Adrenal gland (tissue), 5 donors: Measurements from ENCODE around the gene RUFY2.

Experiments
- POLR2A ChIP-seq, 2 donors: fragments of 450-650 bp; IDR thresholded peaks; one replicate each; pipeline ENCODE4 v1.6.1; 2017; ENCODE audit warnings: antibody characterized with exemption in 2 of 2, mild to moderate bottlenecking in 2 of 2, moderate library complexity in 1 of 2
- TF ChIP-seq, protein P1 (sequence below), 6 experiments: fragments of 450-650 bp in 4 of 6; fragments of 200-600 bp in 2 of 6; sonication (generic) in 1 of 6; IDR thresholded peaks; 1 replicate in 5 of 6; 2 replicates in 1 of 6; pipeline versions ENCODE4 v1.5.1 to v1.8.0; 2016 to 2021; ENCODE audit warnings: antibody characterized with exemption in 6 of 6, mild to moderate bottlenecking in 2 of 6, moderate library complexity in 1 of 6
- donor health status: DM: no; HTN: no; CAD: no.

DNA sequence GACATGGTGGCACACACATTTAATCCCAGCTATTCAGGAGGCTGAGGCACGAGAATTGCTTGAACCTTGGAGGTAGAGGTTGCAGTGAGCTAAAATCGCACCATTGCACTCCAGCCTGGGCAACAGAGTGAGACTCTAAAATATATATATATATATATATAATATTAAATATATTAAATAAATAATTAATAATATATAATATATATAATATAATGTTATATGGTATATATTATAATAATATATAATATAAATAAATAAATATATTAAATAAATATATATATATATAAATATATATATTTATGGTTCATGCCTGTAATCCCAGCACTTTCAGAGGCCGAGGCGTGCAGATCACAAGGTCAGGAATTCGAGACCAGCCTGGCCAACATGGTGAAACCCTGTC lies 40.5 kb downstream of the RUFY2 start:
- TF ChIP-seq, protein P1, sequence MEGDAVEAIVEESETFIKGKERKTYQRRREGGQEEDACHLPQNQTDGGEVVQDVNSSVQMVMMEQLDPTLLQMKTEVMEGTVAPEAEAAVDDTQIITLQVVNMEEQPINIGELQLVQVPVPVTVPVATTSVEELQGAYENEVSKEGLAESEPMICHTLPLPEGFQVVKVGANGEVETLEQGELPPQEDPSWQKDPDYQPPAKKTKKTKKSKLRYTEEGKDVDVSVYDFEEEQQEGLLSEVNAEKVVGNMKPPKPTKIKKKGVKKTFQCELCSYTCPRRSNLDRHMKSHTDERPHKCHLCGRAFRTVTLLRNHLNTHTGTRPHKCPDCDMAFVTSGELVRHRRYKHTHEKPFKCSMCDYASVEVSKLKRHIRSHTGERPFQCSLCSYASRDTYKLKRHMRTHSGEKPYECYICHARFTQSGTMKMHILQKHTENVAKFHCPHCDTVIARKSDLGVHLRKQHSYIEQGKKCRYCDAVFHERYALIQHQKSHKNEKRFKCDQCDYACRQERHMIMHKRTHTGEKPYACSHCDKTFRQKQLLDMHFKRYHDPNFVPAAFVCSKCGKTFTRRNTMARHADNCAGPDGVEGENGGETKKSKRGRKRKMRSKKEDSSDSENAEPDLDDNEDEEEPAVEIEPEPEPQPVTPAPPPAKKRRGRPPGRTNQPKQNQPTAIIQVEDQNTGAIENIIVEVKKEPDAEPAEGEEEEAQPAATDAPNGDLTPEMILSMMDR (IDR thresholded peaks at IDR 0.05), result no peak
- TF ChIP-seq POLR2A (IDR thresholded peaks at IDR 0.05), result no peak
